Neural cell (in vitro differentiated cells): ENCODE results near the gene RELL2. TPM values are rescaled to one million over a fixed set of nuclear protein-coding genes. Genes with fewer than 3 reads are reported as not detected.
A peak's percentile ranks its signal among the peaks of the same experiment; 100 is the strongest.

ENCODE experiments used
- H2AFZ ChIP-seq: fragments of 200-600, 300-800 bp; sonication (generic), shearing (Covaris generic); 2 replicates; pipeline ENCODE4 v1.6.0; 2014; ENCODE audit warnings: low read depth, mild to moderate bottlenecking, antibody characterized with exemption, low read length, moderate library complexity
- H3F3A ChIP-seq: fragments of 200-600 bp; shearing (Covaris generic); 2 replicates; pipeline ENCODE4 v1.6.1; 2016; ENCODE audit warnings: mild to moderate bottlenecking, moderate library complexity, mixed read lengths, antibody characterized with exemption, low read length; ENCODE audit not compliant: insufficient read depth, poor library complexity, severe bottlenecking
- H3K27ac ChIP-seq: fragments of 200-600, 300-800 bp; sonication (generic), shearing (Covaris generic); 2 replicates; pipeline ENCODE4 v1.5.1; 2014; ENCODE audit warnings: mild to moderate bottlenecking, low read length, moderate library complexity
- H3K27me3 ChIP-seq: fragments of 300-800, 200-600 bp; sonication (generic), shearing (Covaris generic); 2 replicates; pipeline ENCODE4 v1.6.0; 2014; ENCODE audit warnings: mild to moderate bottlenecking, low read depth, low read length, moderate library complexity; ENCODE audit not compliant: insufficient read depth
- H3K36me3 ChIP-seq: fragments of 300-800, 200-600 bp; sonication (generic), shearing (Covaris generic); 2 replicates; pipeline ENCODE4 v1.5.1; 2014; ENCODE audit warnings: mild to moderate bottlenecking, antibody characterized with exemption, low read length, moderate library complexity; ENCODE audit not compliant: insufficient read depth
- H3K4me2 ChIP-seq: fragments of 300-800, 200-600 bp; sonication (generic), shearing (Covaris generic); 2 replicates; pipeline ENCODE4 v1.6.0; 2014; ENCODE audit warnings: mild to moderate bottlenecking, low read length
- H3K4me3 ChIP-seq: fragments of 300-800, 200-600 bp; sonication (generic), shearing (Covaris generic); 2 replicates; pipeline ENCODE4 v1.5.1; 2014; ENCODE audit warnings: mild to moderate bottlenecking, low read length, moderate library complexity
- H3K79me2 ChIP-seq: fragments of 200-600 bp; shearing (Covaris generic); replicated peaks from 2 replicates; pipeline ENCODE4 v1.6.0; 2014; ENCODE audit warnings: mild to moderate bottlenecking, low read length, moderate library complexity; ENCODE audit not compliant: insufficient read depth
- H3K9ac ChIP-seq: fragments of 300-800, 200-600 bp; sonication (generic), shearing (Covaris generic); 2 replicates; pipeline ENCODE4 v1.6.1; 2016; ENCODE audit warnings: mild to moderate bottlenecking, low read length, mixed read lengths
- H3K9me2 ChIP-seq: fragments of 200-600 bp; shearing (Covaris generic); 2 replicates; pipeline ENCODE4 v1.6.1; 2016; ENCODE audit warnings: mild to moderate bottlenecking, low read length, mixed read lengths; ENCODE audit not compliant: insufficient read depth
- H3K9me3 ChIP-seq: fragments of 200-600, 300-800 bp; sonication (generic), shearing (Covaris generic); 2 replicates; pipeline ENCODE4 v1.6.1; 2016; ENCODE audit warnings: mild to moderate bottlenecking, mixed run types, low read length, moderate library complexity, mixed read lengths
- H4K20me1 ChIP-seq: fragments of 200-600 bp; shearing (Covaris generic); 2 replicates; pipeline ENCODE4 v1.6.1; 2016; ENCODE audit warnings: mild to moderate bottlenecking, mixed run types; ENCODE audit not compliant: insufficient read depth
- CTCF ChIP-seq: fragments of 450-650 bp; IDR thresholded peaks from 2 replicates; pipeline ENCODE4 v1.5.1; 2014; ENCODE audit warnings: antibody characterized with exemption, mild to moderate bottlenecking, moderate library complexity; ENCODE audit not compliant: poor library complexity, severe bottlenecking
- EP300 ChIP-seq: fragments of 450-650 bp; conservative IDR thresholded peaks from 2 replicates; pipeline ENCODE4 v1.6.1; 2014; ENCODE audit warnings: antibody characterized with exemption, mild to moderate bottlenecking, moderate library complexity; ENCODE audit not compliant: poor library complexity, severe bottlenecking
- EZH2 ChIP-seq: fragments of 200-600, 300-800 bp; shearing (Covaris generic), sonication (generic); IDR thresholded peaks from 2 replicates; pipeline ENCODE4 v1.6.1; 2014; ENCODE audit warnings: antibody characterized with exemption, low read length, borderline replicate concordance, mild to moderate bottlenecking; ENCODE audit not compliant: insufficient read depth, poor library complexity, severe bottlenecking
- MXI1 ChIP-seq: fragments of 450-650 bp; conservative IDR thresholded peaks from 2 replicates; pipeline ENCODE4 v1.6.1; 2014; ENCODE audit warnings: antibody characterized with exemption, mild to moderate bottlenecking; ENCODE audit not compliant: poor library complexity, severe bottlenecking
- POLR2AphosphoS5 ChIP-seq: IDR thresholded peaks from 2 replicates; pipeline ENCODE4 v1.6.1; 2012
- RAD21 ChIP-seq: fragments of 450-650 bp; conservative IDR thresholded peaks from 2 replicates; pipeline ENCODE4 v1.6.1; 2014; ENCODE audit warnings: antibody characterized with exemption, mild to moderate bottlenecking, moderate library complexity
- REST ChIP-seq: IDR thresholded peaks from 2 replicates; pipeline ENCODE4 v1.6.1; 2012; ENCODE audit warnings: borderline replicate concordance
- SMC3 ChIP-seq: fragments of 450-650 bp; conservative IDR thresholded peaks from 2 replicates; pipeline ENCODE4 v1.6.1; 2014; ENCODE audit warnings: antibody characterized with exemption, mild to moderate bottlenecking, moderate library complexity; ENCODE audit not compliant: poor library complexity
- TAF1 ChIP-seq: IDR thresholded peaks from 2 replicates; pipeline ENCODE4 v1.6.1; 2012; ENCODE audit warnings: low read depth
- polyA plus RNA-seq: library from polyadenylated mRNA; depleted of rRNA; stranded (reverse); fragments of >200 nt; gene quantifications from 2 replicates; pipeline ENCODE4 v1.2.3, GENCODE V29; 2014

RELL2 gene
- polyA plus RNA-seq, 1 donor from 2014 or later: 44.9 TPM

GRCh38 chr5:141672841-141673813 is 36.3 kb downstream of the RELL2 start:
- TF ChIP-seq TAF1: no peak
- TF ChIP-seq CTCF: no peak
- TF ChIP-seq SMC3: no peak
- no peak for TF ChIP-seq POLR2AphosphoS5
- no peak for TF ChIP-seq EZH2
- no peak for TF ChIP-seq EP300
- no peak for TF ChIP-seq REST
- no peak for TF ChIP-seq RAD21
- TF ChIP-seq MXI1: no peak
- Histone ChIP-seq H3K4me2 (no peak overlapping the region), H3K9me2 (no peaks in the 10 kb centered on the region), H3K79me2 (no peaks in the 10 kb centered on the region), H2AFZ (no peak overlapping the region), H3F3A (no peaks in the 10 kb centered on the region), H3K36me3 (no peaks in the 10 kb centered on the region), H3K27me3 (no peaks in the 10 kb centered on the region), H3K4me3 (no peak overlapping the region), H3K9ac (peak overlapping the region; percentile 24), H3K27ac (no peak overlapping the region), H3K9me3 (no peaks in the 10 kb centered on the region), H4K20me1 (no peaks in the 10 kb centered on the region)

GRCh38 chr5:141674747-141675146 is 38.0 kb downstream of the RELL2 start:
- Histone ChIP-seq H3K9ac (no peak overlapping the region), H3K27ac (no peak overlapping the region), H3K4me2 (no peak overlapping the region)

More at GRCh38 chr5:141674747-141675146, 38.0 kb downstream of the RELL2 start:
- Histone ChIP-seq H3K4me3 (no peak overlapping the region), H2AFZ (no peak overlapping the region), H4K20me1 (no peaks in the 10 kb centered on the region), H3K9me2 (no peaks in the 10 kb centered on the region), H3F3A (no peaks in the 10 kb centered on the region), H3K27me3 (no peaks in the 10 kb centered on the region), H3K79me2 (no peaks in the 10 kb centered on the region), H3K36me3 (no peaks in the 10 kb centered on the region), H3K9me3 (no peaks in the 10 kb centered on the region)
- TF ChIP-seq POLR2AphosphoS5 (no peak), MXI1 (no peak), CTCF (no peak), REST (no peak), TAF1 (no peak), EP300 (no peak), RAD21 (no peak), EZH2 (no peak)
